GM18951 (cell line): ENCODE results near the gene SH2D2A.

Source experiments
- POLR2A ChIP-seq: IDR thresholded peaks from 4 replicates; pipeline ENCODE4 v1.6.1; 2011; ENCODE audit warnings: mild to moderate bottlenecking; ENCODE audit not compliant: insufficient read length, insufficient read depth; ENCODE audit errors: extremely low read depth
- in situ Hi-C: fragments of 300-500 bp; cut with MboI; formaldehyde crosslinking; loops from one replicate; pipeline ENCODE4 v1.12.0; 2022; ENCODE audit warnings: low sequenced_read_pairs, mixed read lengths, inconsistent platforms; ENCODE audit not compliant: unreplicated experiment

Gene SH2D2A

GRCh38 chr1:156797212-156797871 is 19.3 kb downstream of the SH2D2A start:
- TF ChIP-seq POLR2A = no peak
- in situ Hi-C loops = no loop called here

GRCh38 chr1:156796340-156797097 is 20.1 kb downstream of the SH2D2A start:
- in situ Hi-C loops = no loop called here
- no peak for TF ChIP-seq POLR2A

GRCh38 chr1:156795787-156796186 is 20.9 kb downstream of the SH2D2A start:
- in situ Hi-C loops = no loop called here
- no peak for TF ChIP-seq POLR2A

GRCh38 chr1:156795374-156795733 is 21.3 kb downstream of the SH2D2A start:
- no peak for TF ChIP-seq POLR2A
- in situ Hi-C loops = no loop called here

- no peak for TF ChIP-seq POLR2A
- in situ Hi-C loops = no loop called here
Observed at GRCh38 chr1:156794506-156795373, 21.9 kb downstream of the SH2D2A start.

GRCh38 chr1:156789621-156790318 is 26.9 kb downstream of the SH2D2A start:
- in situ Hi-C loops = no loop called here
- TF ChIP-seq POLR2A = no peak

- no peak for TF ChIP-seq POLR2A
- in situ Hi-C loops = no loop called here
Observed at GRCh38 chr1:156788136-156788535, 28.5 kb downstream of the SH2D2A start.

- no peak for TF ChIP-seq POLR2A
- in situ Hi-C loops = no loop called here
Observed at GRCh38 chr1:156786640-156787039, 30.0 kb downstream of the SH2D2A start.

GRCh38 chr1:156785458-156785857 is 31.2 kb downstream of the SH2D2A start:
- TF ChIP-seq POLR2A = no peak
- in situ Hi-C loops = no loop called here

- in situ Hi-C loops = no loop called here
Observed at GRCh38 chr1:156781585-156782186, 35.0 kb downstream of the SH2D2A start.

GRCh38 chr1:156777573-156777972 is 39.1 kb downstream of the SH2D2A start:
- TF ChIP-seq POLR2A = no peak
- in situ Hi-C loops = no loop called here

More at GRCh38 chr1:156781585-156782186, 35.0 kb downstream of the SH2D2A start:
- no peak for TF ChIP-seq POLR2A

- in situ Hi-C loops = no loop called here
- TF ChIP-seq POLR2A = no peak
Observed at GRCh38 chr1:156776942-156777341, 39.7 kb downstream of the SH2D2A start.
